OCI-M2 (cell line): ENCODE data around the gene SLC1A2.

Experiments used
- DNase-seq: peaks from one replicate; lab custom pipeline; 2025; ENCODE audit not compliant: unreplicated experiment; lab: John Stamatoyannopoulos, UW

Gene SLC1A2

GRCh38 chr11:35305670-35306382 lies 113.5 kb downstream of the SLC1A2 start:
- no peak for DNase-seq

- no peak for DNase-seq
Measured at GRCh38 chr11:35304900-35305460, 114.4 kb downstream of the SLC1A2 start.

- DNase-seq, result no peak
Measured at GRCh38 chr11:35304386-35304775, 115.0 kb downstream of the SLC1A2 start.

GRCh38 chr11:35303596-35304385 lies 115.6 kb downstream of the SLC1A2 start:
- DNase-seq, result no peak

- no peak for DNase-seq
Measured at GRCh38 chr11:35302398-35302797, 117.0 kb downstream of the SLC1A2 start.

- no peak for DNase-seq
Measured at GRCh38 chr11:35298369-35298768, 121.0 kb downstream of the SLC1A2 start.

- no peak for DNase-seq
Measured at GRCh38 chr11:35295751-35296150, 123.6 kb downstream of the SLC1A2 start.

GRCh38 chr11:35293699-35294098 lies 125.7 kb downstream of the SLC1A2 start:
- no peak for DNase-seq

GRCh38 chr11:35293035-35293434 lies 126.3 kb downstream of the SLC1A2 start:
- no peak for DNase-seq

- DNase-seq, result no peak
Measured at GRCh38 chr11:35292279-35292678, 127.1 kb downstream of the SLC1A2 start.

GRCh38 chr11:35290876-35291275 lies 128.5 kb downstream of the SLC1A2 start:
- no peak for DNase-seq

- no peak for DNase-seq
Measured at GRCh38 chr11:35289821-35290220, 129.5 kb downstream of the SLC1A2 start.

GRCh38 chr11:35288817-35289541 lies 130.4 kb downstream of the SLC1A2 start:
- DNase-seq, result no peak

- no peak for DNase-seq
Measured at GRCh38 chr11:35288309-35288708, 131.0 kb downstream of the SLC1A2 start.

GRCh38 chr11:35287344-35287890 lies 131.9 kb downstream of the SLC1A2 start:
- no peak for DNase-seq

- DNase-seq, result no peak
Measured at GRCh38 chr11:35286126-35286525, 133.2 kb downstream of the SLC1A2 start.

GRCh38 chr11:35285471-35285870 lies 133.9 kb downstream of the SLC1A2 start:
- DNase-seq, result no peak

GRCh38 chr11:35282221-35282882 lies 137.0 kb downstream of the SLC1A2 start:
- DNase-seq, result no peak

GRCh38 chr11:35281169-35281688 lies 138.1 kb downstream of the SLC1A2 start:
- no peak for DNase-seq

- no peak for DNase-seq
Measured at GRCh38 chr11:35280727-35281126, 138.6 kb downstream of the SLC1A2 start.
